IMR-90 (cell line): Measurements from ENCODE around the gene TNK1. TPM values are rescaled to one million over a fixed set of nuclear protein-coding genes. Genes with fewer than 3 reads are reported as not detected.

Source experiments
- ATAC-seq: fragments of 200-7000 bp; cut with Tn5 transposase; 2 replicates; pipeline ENCODE4 v1.9.1; 2020; ENCODE audit warnings: low read depth, mild to moderate bottlenecking, moderate library complexity
- BruUV-seq: library from RNA; stranded (reverse); fragments of 400-500 nt; replicated peaks from 2 replicates; lab custom pipeline; 2021; lab: Mats Ljungman, UMichigan
- CTCF ChIA-PET: fragments of 300-600 bp; formaldehyde crosslinking; extraction: SDS; loops from one replicate; lab custom pipeline; 2021; ENCODE audit warnings: antibody characterized with exemption; lab: Yijun Ruan, JAX
- POLR2A ChIA-PET: fragments of 300-600 bp; sonication (Branson Sonifier 250); formaldehyde crosslinking; loops from one replicate; lab custom pipeline; 2022; ENCODE audit warnings: antibody characterized with exemption; ENCODE audit not compliant: unreplicated experiment; lab: Charles Lee
- DNase-seq: peaks from one replicate; pipeline ENCODE4 v3.0.0; 2013
- H2AFZ ChIP-seq: replicated peaks from 2 replicates; pipeline ENCODE3; 2013; ENCODE audit warnings: low read length, mild to moderate bottlenecking; ENCODE audit not compliant: poor library complexity
- H2AK5ac ChIP-seq: 2 replicates; pipeline ENCODE4 v1.6.1; 2013; ENCODE audit warnings: low read depth, low read length, inconsistent platforms
- H2AK9ac ChIP-seq: replicated peaks from 2 replicates; pipeline ENCODE3; 2013; ENCODE audit warnings: mild to moderate bottlenecking, low read depth, low read length, moderate library complexity; ENCODE audit not compliant: poor library complexity
- H2BK120ac ChIP-seq: 2 replicates; pipeline ENCODE4 v1.6.1; 2013; ENCODE audit warnings: low read depth, low read length, inconsistent platforms
- H2BK15ac ChIP-seq: 3 replicates; pipeline ENCODE4 v1.6.1; 2013; ENCODE audit warnings: low read depth, low read length, inconsistent platforms
- H2BK20ac ChIP-seq: 2 replicates; pipeline ENCODE4 v1.6.1; 2013; ENCODE audit warnings: low read depth, mild to moderate bottlenecking, inconsistent platforms, low read length, moderate library complexity
- H2BK5ac ChIP-seq: 2 replicates; pipeline ENCODE4 v1.6.1; 2013; ENCODE audit warnings: mild to moderate bottlenecking, low read depth, low read length, inconsistent platforms; ENCODE audit not compliant: poor library complexity, severe bottlenecking
- H3K14ac ChIP-seq: replicated peaks from 2 replicates; pipeline ENCODE4 v1.6.1; 2013; ENCODE audit warnings: low read depth, low read length, inconsistent platforms
- H3K18ac ChIP-seq: 2 replicates; pipeline ENCODE4 v1.6.1; 2013; ENCODE audit warnings: low read depth, low read length, control low read depth
- H3K23ac ChIP-seq: 2 replicates; pipeline ENCODE4 v1.6.1; 2013; ENCODE audit warnings: low read depth, low read length, inconsistent platforms
- H3K27ac ChIP-seq: 2 replicates; pipeline ENCODE4 v1.5.1; 2013; ENCODE audit warnings: mild to moderate bottlenecking, control low read depth, low read length; ENCODE audit not compliant: insufficient read depth
- H3K27me3 ChIP-seq: 2 replicates; pipeline ENCODE4 v1.6.1; 2013; ENCODE audit warnings: low read length; ENCODE audit not compliant: control insufficient read depth, insufficient read depth
- H3K36me3 ChIP-seq: 2 replicates; pipeline ENCODE4 v1.6.1; 2013; ENCODE audit warnings: low read length, mixed read lengths; ENCODE audit not compliant: control insufficient read depth, insufficient read depth
- H3K4ac ChIP-seq: 2 replicates; pipeline ENCODE4 v1.6.1; 2013; ENCODE audit warnings: low read depth, low read length, inconsistent platforms
- H3K4me1 ChIP-seq: 2 replicates; pipeline ENCODE4 v1.6.1; 2013; ENCODE audit warnings: low read length, mixed read lengths; ENCODE audit not compliant: control insufficient read depth, insufficient read depth
- H3K4me2 ChIP-seq: 2 replicates; pipeline ENCODE4 v1.6.1; 2013; ENCODE audit warnings: low read depth, mild to moderate bottlenecking, control low read depth, low read length, moderate library complexity
- H3K4me3 ChIP-seq: 2 replicates; pipeline ENCODE4 v1.5.1; 2013; ENCODE audit warnings: low read depth, mild to moderate bottlenecking, control low read depth, low read length, moderate library complexity; ENCODE audit not compliant: insufficient read depth
- H3K56ac ChIP-seq: 2 replicates; pipeline ENCODE4 v1.6.1; 2013; ENCODE audit warnings: low read length, inconsistent platforms; ENCODE audit not compliant: insufficient read depth; ENCODE audit errors: extremely low read depth
- H3K79me1 ChIP-seq, 2 experiments: 2 replicates each; pipeline ENCODE4 v1.6.1; 2013; ENCODE audit warnings: low read length in 2 of 2, inconsistent platforms in 1 of 2, low read depth in 1 of 2
- H3K9ac ChIP-seq: 2 replicates; pipeline ENCODE4 v1.6.1; 2013; ENCODE audit warnings: low read depth, low read length, control low read depth
- H3K9me1 ChIP-seq: 2 replicates; pipeline ENCODE4 v1.6.1; 2013; ENCODE audit warnings: low read length, inconsistent platforms; ENCODE audit not compliant: insufficient read depth
- H3K9me3 ChIP-seq: 2 replicates; pipeline ENCODE4 v1.6.1; 2013; ENCODE audit warnings: low read length; ENCODE audit not compliant: control insufficient read depth, insufficient read depth
- H4K20me1 ChIP-seq: 2 replicates; pipeline ENCODE4 v1.6.1; 2013; ENCODE audit warnings: low read length, inconsistent platforms; ENCODE audit not compliant: insufficient read depth
- H4K5ac ChIP-seq: 2 replicates; pipeline ENCODE4 v1.6.1; 2013; ENCODE audit warnings: mild to moderate bottlenecking, low read depth, low read length, control low read depth
- H4K8ac ChIP-seq, 2 experiments: 2 replicates each; pipeline ENCODE4 v1.6.1; 2013; ENCODE audit warnings: low read depth in 2 of 2, low read length in 2 of 2, control low read depth in 1 of 2, inconsistent platforms in 1 of 2
- H4K91ac ChIP-seq: 2 replicates; pipeline ENCODE4 v1.6.1; 2013; ENCODE audit warnings: low read depth, low read length, inconsistent platforms; ENCODE audit not compliant: insufficient read depth
- CHD1 ChIP-seq: IDR thresholded peaks from 2 replicates; pipeline ENCODE4 v1.6.1; 2012; ENCODE audit warnings: low read depth, low read length, improper control_type of control experiment
- MAFK ChIP-seq: IDR thresholded peaks from 2 replicates; pipeline ENCODE4 v1.6.1; 2012; ENCODE audit warnings: low read depth, low read length, improper control_type of control experiment
- NFE2L2 ChIP-seq: fragments of 150-350 bp; IDR thresholded peaks from 2 replicates; pipeline ENCODE4 v1.6.1; 2016; ENCODE audit warnings: low read depth, mild to moderate bottlenecking, low read length
- RAD21 ChIP-seq: IDR thresholded peaks from 2 replicates; pipeline ENCODE4 v1.6.1; 2012; ENCODE audit warnings: low read length, improper control_type of control experiment
- RCOR1 ChIP-seq: IDR thresholded peaks from 2 replicates; pipeline ENCODE4 v1.6.1; 2012; ENCODE audit warnings: mild to moderate bottlenecking, low read length, improper control_type of control experiment; ENCODE audit not compliant: insufficient replicate concordance
- RFX5 ChIP-seq: IDR thresholded peaks from 2 replicates; pipeline ENCODE4 v1.8.0; 2012; ENCODE audit warnings: low read depth, mild to moderate bottlenecking, low read length, moderate library complexity
- SMC3 ChIP-seq: fragments of 150-350 bp; IDR thresholded peaks from 2 replicates; pipeline ENCODE4 v1.6.1; 2016; ENCODE audit warnings: low read depth, mild to moderate bottlenecking, antibody characterized with exemption, low read length, moderate library complexity
- WGBS, 2 experiments: methylation state at CpG; one replicate each; pipeline versions ENCODE4 v1.1.5 to v1.1.7; 2013; ENCODE audit warnings: missing lambda C conversion rate in 2 of 2; ENCODE audit not compliant: insufficient read length in 1 of 2; ENCODE audit errors: extremely low coverage in 2 of 2; 5-methylcytosine and 5-hydroxymethylcytosine counted together
- dilution Hi-C: fragments of 300-500 bp; cut with HindIII; formaldehyde crosslinking; loops from one replicate; pipeline ENCODE4 v1.14.3; 2018; ENCODE audit warnings: low sequenced_read_pairs; ENCODE audit not compliant: unreplicated experiment
- in situ Hi-C: fragments of 300-500 bp; cut with MboI; formaldehyde crosslinking; loops from 3 replicates; pipeline ENCODE4 v1.14.3; 2019; ENCODE audit warnings: low sequenced_read_pairs, inconsistent platforms, mixed read lengths
- intact Hi-C: fragments of 100-400 bp; cut with micrococcal nuclease; formaldehyde crosslinking; loops from 2 replicates; pipeline ENCODE4 v1.10.0; 2022
- polyA plus RNA-seq, 3 experiments: library from polyadenylated mRNA; depleted of rRNA; stranded (reverse); fragments of >200 nt; gene quantifications; 2 replicates each; pipeline ENCODE4 v1.2.3, GENCODE V29; 2012; ENCODE audit warnings: low replicate concordance in 1 of 3
- total RNA-seq: library from RNA; depleted of rRNA; stranded (reverse); fragments of >200 nt; gene quantifications from 2 replicates; pipeline ENCODE4 v1.2.3, GENCODE V29; 2012

The TNK1 gene
- total and polyA plus RNA-seq, 2 of the 4 experiments (the other 2 are of a cell fraction), result 0.44 to 0.54 TPM

DNA sequence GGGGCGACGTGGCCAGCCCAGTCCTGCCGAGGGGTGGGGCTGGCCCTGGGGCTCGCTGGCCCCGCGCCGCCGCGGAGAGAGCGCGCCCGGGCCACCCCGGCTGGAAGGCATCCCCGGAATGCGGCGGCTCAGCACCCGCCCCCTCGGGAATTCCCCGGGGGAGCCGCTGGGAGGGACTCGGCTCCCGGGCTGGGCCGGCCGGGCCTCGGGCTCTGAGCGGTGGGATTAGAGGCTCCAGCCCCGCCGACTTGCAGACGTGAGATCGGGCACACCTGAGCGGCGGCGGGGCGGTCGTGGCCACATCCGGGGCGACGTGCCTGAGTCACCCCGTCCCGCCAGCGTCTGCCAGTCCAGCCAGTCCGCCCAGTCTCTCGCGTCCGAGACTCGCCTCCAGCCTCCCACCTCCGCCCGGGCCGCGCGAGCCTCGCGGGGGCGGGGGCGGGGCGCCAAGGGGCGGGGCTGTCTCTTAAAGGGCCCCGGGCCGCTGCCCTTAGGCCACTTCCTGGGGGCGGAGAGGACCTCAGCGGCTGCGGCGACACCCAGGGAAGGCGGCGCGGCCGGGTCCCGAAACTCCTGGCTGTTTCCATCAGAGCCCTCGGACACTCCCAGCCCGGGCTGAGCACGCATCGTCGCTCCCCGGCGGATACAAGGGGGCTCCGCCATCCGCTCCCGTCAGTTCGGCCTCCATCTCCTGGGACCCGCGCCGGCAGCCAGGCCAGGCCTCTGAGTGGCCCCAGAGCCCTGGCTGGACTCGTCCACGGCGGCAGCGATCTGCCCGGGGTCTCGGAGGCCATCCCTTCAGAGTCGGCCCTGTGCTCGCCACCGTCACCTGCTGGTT is 29.0 kb upstream of the TNK1 start, which contains the start of gene KCTD11 (continued):
- TF ChIP-seq CHD1, result peak; percentile 80; the same call in 1 of the 2 replicates
- peak; percentile 26 for TF ChIP-seq RCOR1
- TF ChIP-seq MAFK, result 0 out of 2 replicates have a peak, but pooled peaks have one; percentile 6
- TF ChIP-seq RFX5, result no peak

DNA sequence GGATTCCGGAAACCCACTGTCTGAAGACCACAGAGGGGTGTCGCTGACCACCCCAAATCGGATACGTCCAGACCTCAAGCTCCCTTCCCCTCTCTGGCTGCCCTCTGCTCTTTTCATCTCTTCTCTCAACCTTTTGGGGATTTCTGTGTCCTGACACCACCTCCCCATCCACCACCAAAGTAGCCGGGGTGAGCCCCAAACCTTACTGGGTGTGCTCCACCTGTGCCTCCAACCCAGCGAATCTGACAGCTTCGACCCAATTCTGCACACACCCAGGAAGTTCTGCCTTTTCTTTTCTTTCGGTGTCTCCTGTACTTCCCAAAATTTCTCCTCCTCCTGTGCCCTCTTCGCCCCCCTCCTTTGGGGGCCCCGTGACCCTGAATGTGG is 28.4 kb upstream of the TNK1 start:
- CTCF ChIA-PET, result no interaction called here
- dilution Hi-C loops (no loop called here), in situ Hi-C loops (loop anchor here (10.0 kb wide), 1 partner anchor 202 kb away; the partner anchor contains the start of gene TNFSF13), intact Hi-C loops (loop anchor here (5.0 kb wide), 3 partner anchors 85 to 485 kb away; partner anchors contain the start of genes FGF11, SENP3 and TMEM102)
- Histone ChIP-seq H3K4me3 (peak overlapping the region; percentile 93), H3K36me3 (no peaks in the 10 kb centered on the region), H3K4me2 (peak overlapping the region; percentile 89), H3K27ac (peak overlapping the region; percentile 95), H4K91ac (peak overlapping the region; percentile 89), H2BK5ac (peak overlapping the region; percentile 94), H4K5ac (peak overlapping the region; percentile 63), H3K4ac (peak overlapping the region; percentile 93), H2BK20ac (no peak overlapping the region), H2AK9ac (peak overlapping the region; percentile 99), H2BK15ac (peak overlapping the region; percentile 96; the same call in 2 of the 3 replicates), H3K9me3 (no peaks in the 10 kb centered on the region), H3K79me1 (peaks cover 24 to 63% of the 10 kb centered on the region in 2 experiments; a peak in 3 of 4 replicates), H4K20me1 (peaks cover 32% of the 10 kb centered on the region), H2AK5ac (peak overlapping the region; percentile 99), H3K18ac (peak overlapping the region; percentile 88), H3K56ac (peak overlapping the region; percentile 93), H3K4me1 (peaks cover 39% of the 10 kb centered on the region), H3K27me3 (no peaks in the 10 kb centered on the region), H2BK120ac (peak overlapping the region; percentile 75), H3K14ac (peak overlapping the region; percentile 92), H3K23ac (peak overlapping the region; percentile 93; the same call in 1 of the 2 replicates), H3K9ac (peak overlapping the region; percentile 95), H2AFZ (peak overlapping the region; percentile 93), H3K9me1 (peaks cover 27% of the 10 kb centered on the region), H4K8ac (peak overlapping the region; percentile 93 to 97)
- BruUV-seq, result no TSS peak
- TF ChIP-seq SMC3 (no peak), RAD21 (peak; percentile 33; the same call in 1 of the 2 replicates), NFE2L2 (no peak)
- no peak for DNase-seq
- no peak for ATAC-seq
- 37% methylated on average over 7 of the region's 10 CpGs; no CpG with 5 or more reads in 1 of the 2 experiments for WGBS, 2 experiments
- POLR2A ChIA-PET, result no interaction called here
